Jurkat, Clone E6-1 (cell line): ENCODE measurements around the gene FCER1G.
"Not testable (repeated sequence)": the region's sequence is repeated elsewhere in the genome, so short reads cannot be mapped to it uniquely, and the experiment has no call there.

ENCODE experiments used
- DNase-seq: peaks from one replicate; pipeline ENCODE4 v3.0.0-alpha.2; 2011; ENCODE audit warnings: low read depth, low spot score
- H3K4me3 ChIP-seq: 2 replicates; pipeline ENCODE4 v1.5.1; 2011; ENCODE audit warnings: mild to moderate bottlenecking, low read length, control low read depth, moderate library complexity

The FCER1G gene

DNA sequence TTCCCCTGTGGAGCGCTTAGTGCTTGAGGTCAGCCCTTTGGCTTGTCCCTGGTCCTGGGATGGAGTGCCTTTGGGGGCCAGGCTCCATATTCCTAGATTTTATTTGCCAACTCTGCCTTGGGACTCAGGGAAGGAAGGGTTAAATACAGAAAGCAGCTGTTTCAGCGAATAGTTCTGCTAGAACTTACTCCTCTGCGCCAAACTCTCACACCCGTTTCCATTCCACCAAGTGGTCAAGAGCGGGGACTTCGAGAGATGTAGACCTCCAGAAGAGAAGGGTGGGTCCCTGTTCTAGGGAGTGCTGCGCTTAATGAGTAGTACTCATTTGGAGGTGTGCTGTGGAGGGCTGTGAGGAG is 10.1 kb downstream of the FCER1G start:
- H3K4me3 ChIP-seq, result peak overlapping the region; percentile 18
- DNase-seq, result no peak

DNA sequence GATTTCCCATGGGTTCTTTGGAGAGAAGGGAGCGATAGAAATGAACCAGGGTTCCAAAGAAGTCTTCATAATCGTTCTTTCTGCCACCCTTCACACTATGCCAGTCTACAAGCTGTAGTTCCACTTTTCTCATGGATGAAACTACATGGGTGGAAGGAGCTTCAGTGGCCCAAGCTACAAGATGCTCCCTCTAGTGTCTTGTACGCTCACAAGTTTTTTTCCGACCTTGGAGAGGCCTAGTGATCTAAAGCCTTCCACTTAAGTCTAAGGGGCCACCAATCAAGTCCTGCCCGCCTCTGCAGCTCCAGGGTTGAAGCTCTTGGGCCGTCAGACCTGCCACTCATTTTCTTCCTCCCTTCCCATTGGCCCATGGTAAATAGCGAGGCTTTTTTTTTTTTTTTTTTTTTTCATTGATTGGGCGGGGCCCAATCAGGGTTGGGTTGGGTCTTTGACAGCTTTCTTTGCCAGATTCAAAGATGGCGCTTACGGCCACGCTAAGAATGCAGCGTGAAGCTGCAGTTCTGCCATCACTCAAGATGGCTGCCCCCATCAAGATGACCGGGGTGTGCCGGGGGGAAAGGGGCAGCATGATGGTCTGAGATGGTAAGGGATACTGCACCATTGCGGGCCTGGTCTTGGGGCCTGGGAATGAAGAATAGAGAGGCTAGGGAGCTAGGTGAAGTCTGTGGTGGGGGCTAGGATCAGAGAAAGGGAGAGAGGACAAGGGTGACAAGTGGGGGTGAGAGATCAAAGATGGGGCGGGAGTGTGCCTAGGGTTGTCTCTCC is 10.6 kb downstream of the FCER1G start, which contains the start of gene TOMM40L:
TOMM40L (plus strand) TSS at position 527 of the 786 bp plus-strand sequence. CDS start 430 bp downstream, outside the sequence.
- DNase-seq, result peak; percentile 100

GRCh38 chr1:161226320-161226711 is 11.2 kb downstream of the FCER1G start:
- peak overlapping the region; percentile 98 for H3K4me3 ChIP-seq
- no peak for DNase-seq

More for the DNA sequence above, 10.6 kb downstream of the FCER1G start, which contains the start of gene TOMM40L:
- peak within 1 kb of the TSS; percentile 98 for H3K4me3 ChIP-seq

DNA sequence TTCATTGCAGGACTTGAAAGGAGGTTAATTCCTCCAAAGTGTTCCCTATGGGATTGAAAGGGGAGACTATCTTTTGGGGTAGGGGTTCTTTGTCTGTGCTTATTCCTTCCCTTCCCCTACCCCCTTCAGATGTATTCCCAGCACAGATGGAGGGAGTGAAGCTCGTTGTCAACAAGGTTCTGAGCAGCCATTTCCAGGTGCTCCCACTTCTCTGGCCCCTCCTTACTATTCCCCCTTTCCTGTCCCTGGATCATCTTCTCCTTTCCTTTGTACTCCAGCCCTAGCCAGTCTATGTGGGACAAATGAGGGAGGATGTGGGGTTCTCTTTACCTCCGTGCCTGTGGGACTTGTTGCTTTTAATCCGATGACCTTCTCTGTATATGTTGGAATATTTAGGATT is 11.7 kb downstream of the FCER1G start:
- H3K4me3 ChIP-seq, result peak overlapping the region; percentile 98
- no peak for DNase-seq

- peak overlapping the region; percentile 98 for H3K4me3 ChIP-seq
Measured at GRCh38 chr1:161227196-161227871, 12.2 kb downstream of the FCER1G start.

DNA sequence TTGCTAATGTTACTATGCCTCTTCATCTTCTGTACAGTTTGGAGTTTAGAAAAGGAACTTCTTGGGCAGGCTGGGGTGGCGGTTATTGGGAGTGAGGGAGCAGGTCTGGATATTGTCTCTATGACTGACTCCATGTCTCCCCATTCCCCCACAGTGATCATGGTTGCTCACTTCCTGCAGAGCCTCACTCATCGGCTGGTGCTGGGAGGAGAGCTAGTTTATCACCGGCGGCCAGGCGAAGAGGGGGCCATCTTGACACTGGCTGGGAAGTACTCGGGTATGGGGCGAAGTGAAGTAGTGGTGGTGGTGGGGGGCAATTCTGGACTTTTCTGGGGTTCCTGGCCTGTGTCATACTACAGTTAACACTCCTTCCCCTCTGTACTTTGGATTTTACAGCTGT is 12.9 kb downstream of the FCER1G start:
- no peak for DNase-seq
- peak overlapping the region; percentile 98; the same call in 1 of the 2 replicates for H3K4me3 ChIP-seq

More at GRCh38 chr1:161227196-161227871, 12.2 kb downstream of the FCER1G start:
- peak; percentile 81 for DNase-seq

GRCh38 chr1:161229896-161230295 is 14.8 kb downstream of the FCER1G start:
- no peak for DNase-seq
- H3K4me3 ChIP-seq, result no peak overlapping the region

DNA sequence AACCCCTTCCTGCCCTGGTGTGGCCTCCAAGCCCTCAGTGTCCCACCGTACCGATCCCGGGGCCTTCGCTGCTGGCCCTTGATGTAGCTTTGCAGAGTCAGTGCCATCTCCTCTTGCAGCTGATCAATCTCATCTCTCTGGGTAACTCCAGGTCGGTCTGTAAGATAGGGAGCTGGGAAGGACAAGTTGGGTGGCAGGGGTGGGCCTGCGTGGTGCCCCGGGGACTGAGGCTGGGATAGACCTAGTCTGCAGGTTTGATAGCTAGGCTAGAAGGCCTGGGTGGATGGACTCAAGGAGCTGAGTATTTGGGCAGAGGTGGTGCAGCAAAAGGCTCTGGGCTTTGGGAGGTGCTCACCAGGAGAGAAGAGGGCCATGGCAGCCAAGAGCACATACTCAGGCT is 15.7 kb downstream of the FCER1G start:
- no peak overlapping the region for H3K4me3 ChIP-seq
- no peak for DNase-seq

- DNase-seq, result no peak
- no peak overlapping the region for H3K4me3 ChIP-seq
Measured at GRCh38 chr1:161233102-161233501, 18.0 kb downstream of the FCER1G start.

- DNase-seq, result no peak
- no peak overlapping the region for H3K4me3 ChIP-seq
Measured at GRCh38 chr1:161235957-161236775, 21.1 kb downstream of the FCER1G start.

- no peak for DNase-seq
- H3K4me3 ChIP-seq, result no peak within 1 kb of the TSS
Measured at GRCh38 chr1:161238039-161238473, 23.0 kb downstream of the FCER1G start, which contains the start of gene NR1I3. Gene NR1I3, minus strand, starts transcription at chr1:161238203. Its CDS starts 1,638 bp downstream, at chr1:161236565.

DNA sequence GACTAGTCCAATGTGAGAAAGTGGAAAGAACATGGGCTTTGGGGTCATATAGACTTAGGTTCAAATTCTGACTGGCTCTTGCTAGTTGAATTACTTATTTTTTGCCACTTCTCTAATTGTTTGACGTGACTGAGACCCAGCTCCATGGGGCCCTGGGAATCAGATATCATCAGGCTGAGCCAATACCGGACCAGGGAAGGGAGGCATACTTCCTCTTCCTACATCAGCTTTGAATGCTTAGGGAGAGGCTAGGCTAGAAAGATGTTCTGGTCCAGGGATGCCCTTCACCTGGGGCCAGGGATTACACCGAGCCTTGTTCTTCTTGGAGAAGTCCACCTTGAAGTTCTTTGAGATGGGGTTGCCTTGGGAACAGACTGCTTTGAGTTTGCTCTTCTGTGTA is 26.6 kb downstream of the FCER1G start:
- DNase-seq, result no peak
- no peak overlapping the region for H3K4me3 ChIP-seq

DNA sequence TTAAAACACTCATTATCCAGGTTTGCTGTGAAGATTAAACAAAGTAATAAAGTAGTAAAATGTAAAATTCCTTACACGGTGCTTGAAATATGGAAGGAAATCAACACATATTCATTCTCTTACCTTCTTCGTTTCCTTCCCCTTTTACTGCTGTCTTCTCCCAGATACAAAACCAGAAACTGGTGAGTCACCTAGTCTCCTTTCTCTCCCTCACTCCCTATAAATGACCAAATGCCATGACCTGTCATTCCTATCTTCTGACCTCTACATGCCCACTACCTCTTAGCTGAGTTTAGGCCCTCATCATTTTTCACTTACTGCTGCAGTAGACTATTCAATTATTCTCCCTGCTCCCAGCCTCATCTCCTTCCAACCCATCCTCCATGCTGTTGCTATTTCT is 27.2 kb downstream of the FCER1G start:
- DNase-seq, result no peak
- no peak overlapping the region for H3K4me3 ChIP-seq

- H3K4me3 ChIP-seq, result no peak overlapping the region
- DNase-seq, result no peak
Measured at GRCh38 chr1:161244888-161245287, 29.8 kb downstream of the FCER1G start.

DNA sequence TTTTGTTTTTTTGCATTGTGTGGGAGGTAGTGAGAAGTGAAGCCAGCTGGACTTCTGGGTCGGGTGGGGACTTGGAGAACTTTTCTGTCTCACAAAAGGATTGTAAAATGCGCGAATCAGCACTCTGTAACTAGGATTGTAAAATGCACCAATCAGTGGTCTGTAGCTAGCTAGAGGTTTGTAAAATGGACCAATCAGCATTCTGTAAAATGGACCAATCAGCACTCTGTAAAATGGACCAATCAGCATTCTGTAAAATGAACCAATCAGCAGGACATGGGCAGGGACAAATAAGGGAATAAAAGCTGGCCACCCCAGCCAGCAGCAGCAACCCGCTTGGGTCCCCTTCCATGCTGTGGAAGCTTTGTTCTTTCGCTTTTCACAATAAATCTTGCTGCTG is 35.0 kb downstream of the FCER1G start:
- DNase-seq, H3K4me3 ChIP-seq: not testable (repeated sequence)

DNA sequence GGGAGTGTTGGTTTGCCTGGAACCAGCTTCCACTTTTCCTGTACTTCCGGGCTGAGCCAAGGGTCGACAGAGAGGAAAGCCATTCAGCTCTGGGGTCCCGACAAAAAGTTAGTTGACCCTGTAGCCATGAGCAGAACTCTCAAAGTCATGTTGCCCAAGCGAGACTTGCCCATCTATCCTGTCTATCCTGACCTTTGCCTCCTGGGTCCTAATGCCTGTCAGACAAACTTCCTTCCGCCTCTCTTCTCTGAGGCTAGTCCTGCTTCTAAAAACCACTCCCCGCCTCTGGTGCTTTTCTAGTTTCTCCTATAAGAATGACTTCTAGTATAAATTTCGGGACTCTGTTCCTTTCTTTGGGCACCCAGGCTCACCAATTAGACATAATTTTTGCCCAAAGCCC is 35.7 kb downstream of the FCER1G start:
- no peak overlapping the region for H3K4me3 ChIP-seq
- DNase-seq, result no peak

- no peak overlapping the region for H3K4me3 ChIP-seq
- no peak for DNase-seq
Measured at GRCh38 chr1:161251579-161251978, 36.5 kb downstream of the FCER1G start.

- not testable (repeated sequence) for H3K4me3 ChIP-seq, DNase-seq
Measured at GRCh38 chr1:161255302-161255701, 40.2 kb downstream of the FCER1G start.

DNA sequence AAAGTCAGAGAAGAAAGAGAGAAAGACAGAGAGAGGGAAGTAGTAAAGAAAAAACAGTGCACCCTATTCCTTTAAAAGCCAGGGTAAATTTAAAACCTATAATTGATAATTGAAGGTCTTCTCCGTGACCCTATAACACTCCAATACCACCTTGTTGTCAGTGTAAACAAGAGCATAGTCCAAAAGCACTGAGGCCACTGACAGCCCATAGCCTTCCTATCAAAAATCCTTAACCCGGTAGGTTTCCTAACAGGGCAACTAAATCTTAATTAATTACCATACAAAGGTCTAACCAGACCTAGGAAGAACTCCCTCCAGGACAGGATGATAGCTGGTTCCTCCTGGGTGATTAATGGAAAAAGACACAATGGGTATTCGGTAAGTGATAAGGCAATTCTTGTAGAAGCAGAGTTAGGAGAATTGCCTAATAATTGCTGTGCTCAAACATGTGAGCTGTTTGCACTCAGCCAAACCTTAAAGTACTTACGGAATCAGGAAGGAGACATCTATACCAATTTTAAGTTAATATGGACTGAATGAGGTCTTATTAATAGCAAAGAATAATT is 40.9 kb downstream of the FCER1G start:
- not testable (repeated sequence) for DNase-seq, H3K4me3 ChIP-seq
